NCI-H345 treated with DMSO at 0.1 percent for 48 hours (cell line): Measurements from ENCODE around the gene NEURL2.
"Not testable (repeated sequence)": the region's sequence is repeated elsewhere in the genome, so short reads cannot be mapped to it uniquely, and the experiment has no call there.

ENCODE experiments used
- DNase-seq: peaks from one replicate; lab custom pipeline; 2025; ENCODE audit not compliant: unreplicated experiment; lab: John Stamatoyannopoulos, UW

Gene NEURL2, protein sequence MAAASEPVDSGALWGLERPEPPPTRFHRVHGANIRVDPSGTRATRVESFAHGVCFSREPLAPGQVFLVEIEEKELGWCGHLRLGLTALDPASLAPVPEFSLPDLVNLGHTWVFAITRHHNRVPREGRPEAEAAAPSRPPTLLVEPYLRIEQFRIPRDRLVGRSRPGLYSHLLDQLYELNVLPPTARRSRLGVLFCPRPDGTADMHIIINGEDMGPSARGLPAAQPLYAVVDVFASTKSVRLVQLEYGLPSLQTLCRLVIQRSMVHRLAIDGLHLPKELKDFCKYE

DNA sequence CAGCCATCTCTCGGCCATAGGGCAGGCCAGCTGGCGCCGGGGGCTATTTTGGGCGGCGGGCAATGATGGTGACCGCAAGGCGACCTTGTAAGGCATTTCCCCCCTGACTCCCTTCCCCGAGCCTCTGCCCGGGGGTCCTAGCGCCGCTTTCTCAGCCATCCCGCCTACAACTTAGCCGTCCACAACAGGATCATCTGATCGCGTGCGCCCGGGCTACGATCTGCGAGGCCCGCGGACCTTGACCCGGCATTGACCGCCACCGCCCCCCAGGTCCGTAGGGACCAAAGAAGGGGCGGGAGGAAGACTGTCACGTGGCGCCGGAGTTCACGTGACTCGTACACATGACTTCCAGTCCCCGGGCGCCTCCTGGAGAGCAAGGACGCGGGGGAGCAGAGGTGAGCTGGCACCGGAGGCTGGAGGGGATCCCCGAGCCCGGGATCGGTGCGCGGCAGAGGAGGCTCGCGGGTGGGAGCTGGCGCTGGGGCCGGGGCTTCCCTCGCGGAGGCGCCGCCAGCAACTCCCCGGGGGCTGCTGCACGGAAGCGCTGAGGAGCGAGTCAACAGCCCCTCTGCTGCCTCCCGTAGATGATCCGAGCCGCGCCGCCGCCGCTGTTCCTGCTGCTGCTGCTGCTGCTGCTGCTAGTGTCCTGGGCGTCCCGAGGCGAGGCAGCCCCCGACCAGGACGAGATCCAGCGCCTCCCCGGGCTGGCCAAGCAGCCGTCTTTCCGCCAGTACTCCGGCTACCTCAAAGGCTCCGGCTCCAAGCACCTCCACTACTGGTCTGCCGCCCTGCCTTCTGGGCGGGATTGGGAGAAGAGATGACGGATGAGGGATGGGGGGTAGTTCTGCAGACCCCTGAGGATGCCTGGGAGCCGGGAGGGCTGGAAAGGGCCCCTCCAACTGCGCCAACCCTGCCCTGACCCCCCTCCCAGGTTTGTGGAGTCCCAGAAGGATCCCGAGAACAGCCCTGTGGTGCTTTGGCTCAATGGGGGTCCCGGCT, at the start of gene NEURL2, which contains the start of gene CTSA:
TSS of gene NEURL2 (minus strand) at position 224 of the 999 bp plus-strand sequence. CDS start at position 7, 217 bp downstream.
TSS of gene CTSA (plus strand) at position 351 of the 999 bp plus-strand sequence. CDS start at position 585, 234 bp downstream.
- DNase-seq, result peak; percentile 85

DNA sequence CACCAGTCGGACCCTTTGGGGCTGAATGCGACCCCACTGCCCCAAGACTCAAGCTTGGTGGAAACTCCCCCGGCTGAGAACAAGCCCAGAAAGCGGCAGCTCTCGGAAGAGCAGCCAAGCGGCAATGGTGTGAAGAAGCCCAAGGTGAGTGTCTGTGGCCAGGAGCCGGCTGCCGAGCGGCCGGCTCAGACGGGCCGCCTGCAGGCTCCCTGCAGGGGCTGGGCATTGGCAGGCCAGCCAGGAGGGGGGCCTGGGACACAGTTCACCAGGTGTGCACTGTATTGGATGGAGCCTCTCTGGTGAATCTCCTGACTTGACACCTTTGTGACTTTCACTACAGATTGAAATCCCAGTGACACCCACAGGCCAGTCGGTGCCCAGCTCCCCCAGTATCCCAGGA, 49.5 kb upstream of the NEURL2 start:
- no peak for DNase-seq

DNA sequence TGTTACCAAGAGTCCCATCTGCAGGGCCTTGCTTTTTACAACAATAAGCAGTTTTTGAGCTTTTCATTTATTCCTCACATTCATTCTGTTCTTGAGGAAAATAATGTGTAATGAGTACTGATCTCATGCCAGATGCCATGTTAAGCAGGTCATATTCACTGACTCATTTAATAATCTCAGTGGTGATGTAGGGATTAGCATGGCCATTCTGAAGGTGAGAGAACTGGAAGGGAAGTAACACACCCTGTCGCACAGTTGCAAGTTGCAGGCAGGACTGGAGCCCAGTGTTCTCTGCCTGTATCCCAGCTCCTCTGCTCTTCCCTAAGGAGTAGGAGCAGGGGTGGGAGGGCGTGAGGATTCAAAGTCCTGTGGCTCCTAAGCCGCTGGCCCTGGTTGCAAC, 49.0 kb upstream of the NEURL2 start:
- DNase-seq, result no peak

DNA sequence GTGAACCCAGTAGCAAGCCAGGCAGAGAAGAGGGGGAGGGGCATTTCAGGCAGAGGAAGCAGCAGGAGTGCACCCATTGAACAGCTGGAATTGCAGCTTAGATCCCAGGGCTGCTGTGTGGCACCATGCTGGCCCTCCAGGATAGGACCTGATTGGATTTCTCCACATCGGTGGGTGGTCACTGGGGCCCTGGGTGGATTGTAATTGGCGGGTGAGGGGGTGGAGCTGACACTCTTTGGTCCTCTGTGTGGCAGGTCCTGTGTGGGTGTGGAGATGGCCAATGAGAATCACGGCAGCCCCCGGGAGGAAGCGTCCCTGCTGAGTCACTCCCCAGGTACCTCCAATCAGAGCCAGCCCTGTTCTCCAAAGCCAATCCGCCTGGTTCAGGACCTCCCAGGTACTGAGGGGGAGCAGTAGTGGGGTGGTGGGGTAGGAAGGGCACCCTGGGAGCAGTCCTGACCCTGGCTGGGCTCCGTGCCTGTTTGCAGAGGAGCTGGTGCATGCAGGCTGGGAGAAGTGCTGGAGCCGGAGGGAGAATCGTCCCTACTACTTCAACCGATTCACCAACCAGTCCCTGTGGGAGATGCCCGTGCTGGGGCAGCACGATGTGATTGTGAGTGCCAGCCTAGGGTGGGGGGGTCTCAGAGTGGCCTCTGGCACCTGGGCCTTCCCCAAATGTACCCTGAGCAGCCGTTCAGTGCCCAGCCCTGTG, 47.9 kb upstream of the NEURL2 start:
- DNase-seq, result no peak

DNA sequence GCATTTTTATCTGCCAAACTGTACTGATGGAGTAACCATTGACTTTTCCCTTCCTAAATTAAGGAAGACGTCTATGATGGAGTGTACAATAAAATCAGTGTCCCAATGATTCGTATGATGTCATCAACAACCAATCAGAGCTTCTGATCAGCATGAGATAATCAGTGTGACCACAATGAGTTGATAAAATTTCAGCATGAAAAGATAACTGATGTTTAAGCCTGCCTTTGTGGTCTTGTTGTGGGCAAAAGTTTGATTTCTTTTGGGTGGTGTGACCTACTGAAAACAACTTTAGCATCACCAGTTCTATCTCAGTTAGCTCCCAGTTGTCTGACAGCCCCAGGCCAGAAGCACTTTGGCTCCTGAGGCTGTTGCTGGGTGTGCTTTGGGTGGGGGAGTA, 46.8 kb upstream of the NEURL2 start:
- no peak for DNase-seq

DNA sequence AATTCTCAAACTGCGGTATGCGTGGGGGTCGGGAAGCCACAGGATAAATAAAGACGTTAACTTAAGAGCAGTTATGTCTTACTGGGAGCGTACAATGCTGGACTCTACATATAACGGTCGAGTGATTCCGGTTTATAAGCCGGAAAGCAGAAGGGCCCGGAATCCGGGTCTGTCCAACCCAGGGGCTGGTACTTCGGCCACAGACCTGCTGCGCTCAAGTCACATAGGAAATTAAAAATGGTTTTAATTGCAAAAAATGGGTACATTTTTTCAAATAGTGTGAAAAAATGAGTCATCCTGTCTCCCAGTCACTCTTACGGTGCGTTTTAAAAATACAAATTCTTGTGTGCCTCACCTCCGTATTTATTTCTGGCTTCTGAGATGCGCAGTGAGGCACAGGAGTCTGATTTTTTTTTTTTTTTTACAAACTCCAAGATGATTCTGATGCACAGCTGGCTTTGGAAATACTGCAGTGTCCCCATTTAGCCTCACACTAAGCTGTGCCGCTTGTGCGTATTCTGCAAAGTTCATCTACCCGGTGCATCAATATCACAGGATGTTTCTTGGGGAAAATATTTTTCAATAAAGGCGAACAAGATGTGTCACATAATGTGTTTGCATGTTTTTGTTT, 44.5 kb upstream of the NEURL2 start:
- DNase-seq, result no peak

DNA sequence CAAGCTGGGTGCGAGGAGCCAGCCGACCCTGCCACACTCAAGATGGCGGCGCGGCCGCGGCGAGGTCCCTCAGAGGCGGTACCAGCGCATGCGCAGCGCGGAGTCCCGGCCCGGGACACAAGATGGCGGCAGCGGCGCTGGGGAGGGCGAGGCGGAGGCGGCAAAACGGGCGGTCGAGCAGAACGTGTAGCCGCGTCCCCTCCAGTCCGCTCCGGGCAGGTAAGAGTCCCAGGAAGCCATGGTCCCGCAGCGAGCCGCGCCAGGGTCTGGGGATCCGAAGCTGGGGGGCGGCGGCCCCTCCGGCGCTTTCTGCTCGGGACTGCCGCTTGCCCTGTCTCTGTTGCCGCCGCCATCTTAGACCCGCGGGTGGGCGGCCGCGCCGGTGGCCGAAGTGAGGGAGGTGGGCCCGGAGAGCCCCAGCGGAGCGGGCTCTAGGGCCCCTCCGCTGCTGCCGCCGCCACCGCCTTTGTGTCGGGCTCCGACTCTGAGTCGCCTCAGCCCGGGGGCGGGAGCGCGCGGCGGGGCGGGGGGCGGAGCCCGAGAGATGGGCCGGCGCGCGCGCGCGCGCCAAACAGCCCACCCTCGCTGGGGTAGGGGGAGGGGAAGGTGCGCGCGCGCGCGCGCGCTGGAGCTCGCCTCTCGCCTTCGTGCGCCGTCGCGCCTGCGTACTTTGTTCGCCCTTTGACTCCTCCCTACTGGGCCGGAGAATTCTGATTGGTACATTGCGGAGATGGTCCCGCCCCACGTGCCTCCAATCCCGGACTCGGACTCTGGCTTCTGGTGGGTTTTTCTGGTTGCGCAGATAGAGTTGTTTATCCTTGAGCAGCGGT, 43.8 kb upstream of the NEURL2 start, which contains the start of gene PCIF1:
TSS of gene PCIF1 (plus strand) at position 98 of the 830 bp plus-strand sequence. CDS start 4,317 bp downstream, outside the sequence.
- DNase-seq, result peak; percentile 97

DNA sequence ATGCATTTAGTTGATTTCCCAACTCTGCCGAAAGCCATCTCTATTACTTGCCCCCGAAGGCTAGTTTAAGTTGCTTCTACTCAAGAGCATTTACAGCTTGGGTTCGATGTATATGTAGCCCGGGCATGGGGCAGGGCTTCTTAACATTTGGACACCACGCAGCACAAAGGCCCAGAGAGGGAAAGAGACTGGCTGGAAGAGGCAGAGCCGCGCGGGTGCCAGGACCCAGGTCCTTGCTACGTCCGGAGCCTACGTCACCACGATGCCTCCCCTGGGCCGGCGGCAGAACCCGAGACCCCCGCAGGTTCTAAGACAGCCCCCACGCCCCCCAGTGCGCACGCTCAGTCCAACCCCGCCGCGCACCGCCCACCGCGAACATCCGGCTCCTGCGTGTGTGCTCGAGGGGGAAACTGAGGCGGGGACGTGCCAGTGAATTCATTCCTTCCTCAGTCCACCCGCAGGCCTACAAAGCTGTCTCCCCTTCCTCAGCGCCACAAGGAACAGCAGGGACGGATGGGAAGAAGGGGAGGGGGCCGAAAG, 43.1 kb upstream of the NEURL2 start:
- peak; percentile 85 for DNase-seq

DNA sequence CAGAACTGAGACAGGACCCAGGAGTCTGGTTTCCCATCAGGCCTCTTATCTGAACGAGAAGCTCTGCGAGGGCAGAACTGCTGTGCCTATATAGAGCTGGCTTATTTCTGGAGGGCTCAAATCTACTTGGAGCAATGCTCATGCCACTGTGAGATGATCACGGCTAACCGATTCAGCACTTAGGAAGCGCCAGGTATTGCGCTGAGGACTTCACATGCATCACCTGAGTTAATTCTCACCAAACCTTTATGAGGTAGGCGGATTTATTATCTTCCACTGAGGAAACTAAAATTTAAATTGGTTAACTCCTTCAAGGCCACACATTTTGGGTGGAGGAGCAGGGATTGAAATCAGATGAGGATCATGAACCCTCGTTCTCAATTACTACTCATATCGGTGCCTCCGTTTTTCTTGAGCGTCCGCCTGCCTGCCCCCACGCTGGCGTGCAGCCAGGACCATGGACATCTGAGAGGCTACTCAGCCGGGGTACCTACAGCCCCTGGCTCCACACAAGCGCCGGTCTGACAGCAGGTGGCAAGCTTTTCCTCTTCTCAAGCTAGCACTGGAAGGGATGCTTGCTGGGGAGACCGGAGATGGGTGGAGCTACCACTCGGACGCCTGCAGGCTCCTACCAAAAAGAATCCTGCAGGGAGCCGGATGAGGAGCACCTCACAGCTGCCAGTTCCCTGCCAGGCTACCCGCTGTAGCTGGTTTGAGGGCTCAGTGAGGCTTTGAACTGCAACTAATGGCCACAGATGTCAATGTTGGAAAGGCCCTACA, 42.4 kb upstream of the NEURL2 start:
- peak; percentile 92 for DNase-seq

DNA sequence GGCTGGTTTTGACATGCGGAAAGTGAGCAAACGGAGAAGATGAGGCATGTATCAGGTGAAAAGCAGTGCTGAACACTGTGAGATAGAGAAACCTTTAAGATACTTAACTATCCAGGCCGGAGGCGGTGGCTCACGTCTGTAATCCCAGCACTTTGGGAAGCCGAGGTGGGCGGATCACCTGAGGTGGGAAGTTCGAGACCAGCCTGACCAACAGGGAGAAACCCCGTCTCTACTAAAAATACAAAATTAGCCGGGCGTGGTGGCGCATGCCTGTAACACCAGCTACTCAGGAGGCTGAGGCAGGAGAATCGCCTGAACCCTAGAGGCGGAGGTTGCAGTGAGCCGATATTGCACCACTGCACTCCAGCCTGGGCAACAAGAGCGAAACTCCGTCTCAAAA, 40.7 kb upstream of the NEURL2 start:
- DNase-seq, result not testable (repeated sequence)

DNA sequence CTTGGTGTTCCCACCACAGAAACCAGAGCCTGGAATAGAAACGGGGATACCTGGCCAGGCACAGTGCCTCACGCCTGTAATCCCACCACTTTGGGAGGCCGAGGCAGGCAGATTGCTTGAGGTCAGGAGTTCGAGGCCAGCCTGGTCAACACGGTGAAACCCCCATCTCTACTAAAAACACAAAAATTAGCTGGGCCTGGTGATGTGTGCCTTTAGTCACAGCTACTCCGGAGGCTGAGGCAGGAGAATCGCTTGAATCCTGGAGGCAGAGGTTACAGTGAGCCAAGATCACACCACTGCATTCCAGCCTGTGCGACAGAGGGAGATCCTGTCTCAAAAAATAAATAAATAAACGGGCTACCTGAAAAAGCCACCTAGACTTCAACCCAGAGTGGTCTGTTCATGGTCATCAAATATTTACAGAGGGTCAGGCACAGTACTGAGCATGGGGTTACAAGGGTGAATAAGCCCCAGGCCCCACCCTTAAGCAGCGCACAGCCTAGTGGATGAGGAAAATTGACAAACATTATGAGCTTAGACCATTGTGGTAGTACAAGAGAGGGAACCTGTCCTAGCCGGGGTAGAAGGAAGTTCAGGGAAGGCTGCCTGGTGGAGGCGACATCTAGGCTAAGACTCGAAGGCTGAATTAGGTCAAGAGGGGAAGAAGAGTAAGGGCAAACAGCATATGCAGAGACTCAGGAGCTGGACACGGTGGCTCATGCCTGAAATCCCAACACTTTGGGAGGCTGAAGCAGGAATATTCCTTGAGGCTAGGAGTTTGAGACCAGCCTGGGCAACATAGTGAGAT, 36.3 kb upstream of the NEURL2 start:
- DNase-seq, result no peak

DNA sequence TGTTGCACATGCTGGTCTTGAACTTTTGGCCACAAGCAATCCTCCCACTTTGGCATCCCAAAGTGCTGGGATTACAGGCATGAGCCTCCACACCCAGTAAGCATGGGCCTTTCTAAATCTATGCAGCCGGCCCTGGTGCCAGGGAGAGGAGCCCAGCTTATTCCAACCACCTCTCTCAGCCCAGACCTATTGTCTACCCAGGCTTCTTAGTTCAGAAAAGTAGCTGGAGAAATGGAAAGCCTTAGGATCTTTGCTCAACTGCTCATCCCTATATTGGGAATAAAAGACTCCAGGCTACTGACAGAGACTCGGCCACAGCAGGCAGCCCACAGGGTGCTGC, 35.7 kb upstream of the NEURL2 start:
- DNase-seq, result no peak

DNA sequence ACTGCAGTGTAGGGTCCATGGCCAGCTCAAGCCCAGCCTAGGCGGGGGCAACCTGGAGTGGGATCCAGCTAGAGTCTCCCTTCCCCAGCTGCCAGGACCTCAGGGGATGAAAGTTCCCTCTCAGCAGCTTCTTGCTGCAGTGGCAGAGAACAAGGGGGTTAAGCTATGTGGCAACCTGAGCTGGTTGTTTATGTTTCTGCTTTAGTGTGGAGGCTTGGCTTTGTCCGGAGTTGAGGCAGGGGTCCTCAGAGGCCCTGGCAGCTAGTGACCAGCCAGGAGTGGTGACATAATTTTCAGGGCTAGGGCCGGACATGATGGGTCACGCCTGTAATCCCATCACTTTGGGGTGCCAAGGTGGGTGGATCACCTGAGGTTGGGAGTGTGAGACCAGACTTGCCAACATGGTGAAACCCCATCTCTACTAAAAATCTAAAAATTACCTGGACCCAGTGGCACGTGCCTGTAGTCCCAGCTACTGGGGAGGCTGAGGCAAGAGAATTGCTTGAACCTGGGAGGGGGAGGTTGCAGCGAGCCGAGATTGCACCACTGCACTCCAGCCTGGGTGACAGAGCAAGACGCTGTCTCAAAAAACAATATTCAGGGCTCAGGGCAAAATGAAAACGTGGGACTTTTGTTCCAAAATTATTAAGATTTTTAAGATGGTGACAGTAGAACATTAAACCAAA, 35.0 kb upstream of the NEURL2 start:
- DNase-seq, result no peak

DNA sequence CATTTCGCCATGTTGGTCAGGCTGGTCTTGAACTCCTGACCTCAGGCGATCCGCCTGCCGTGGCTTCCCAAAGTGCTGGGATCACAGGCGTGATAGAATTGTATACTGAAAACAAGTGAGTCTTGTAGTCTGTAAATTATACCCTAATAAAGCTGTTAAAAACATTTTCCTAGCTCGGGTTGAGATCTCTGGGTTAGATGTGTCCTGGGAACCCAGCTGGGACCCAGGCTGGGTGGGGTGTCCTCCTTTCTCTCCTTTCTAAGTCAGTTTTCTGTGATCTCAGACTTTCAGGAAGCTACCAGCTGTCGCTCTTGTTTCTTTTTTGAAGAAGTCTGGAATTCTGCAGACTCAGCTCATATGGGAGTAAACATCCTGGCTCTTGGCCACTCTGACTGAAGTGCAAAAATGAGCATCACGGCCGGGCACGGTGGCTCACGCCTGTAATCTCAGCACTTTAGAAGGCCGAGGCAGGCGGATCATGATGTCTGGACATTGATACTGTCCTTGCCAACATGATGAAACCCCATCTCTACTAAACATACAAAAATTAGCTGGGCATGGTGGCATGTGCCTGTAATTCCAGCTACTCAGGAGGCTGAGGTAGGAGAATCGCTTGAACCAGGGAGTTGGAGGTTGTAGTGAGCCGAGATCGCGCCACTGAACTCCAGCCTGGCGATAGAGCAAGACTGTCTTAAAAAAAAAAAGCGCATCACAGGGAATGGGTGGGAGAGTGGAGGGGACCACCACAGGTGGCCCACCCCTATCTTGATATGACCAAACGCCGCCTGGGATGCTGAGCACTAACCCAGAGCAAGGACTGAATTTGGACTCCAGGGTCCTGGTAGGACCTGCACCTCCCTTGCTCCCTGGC, 33.6 kb upstream of the NEURL2 start:
- no peak for DNase-seq

DNA sequence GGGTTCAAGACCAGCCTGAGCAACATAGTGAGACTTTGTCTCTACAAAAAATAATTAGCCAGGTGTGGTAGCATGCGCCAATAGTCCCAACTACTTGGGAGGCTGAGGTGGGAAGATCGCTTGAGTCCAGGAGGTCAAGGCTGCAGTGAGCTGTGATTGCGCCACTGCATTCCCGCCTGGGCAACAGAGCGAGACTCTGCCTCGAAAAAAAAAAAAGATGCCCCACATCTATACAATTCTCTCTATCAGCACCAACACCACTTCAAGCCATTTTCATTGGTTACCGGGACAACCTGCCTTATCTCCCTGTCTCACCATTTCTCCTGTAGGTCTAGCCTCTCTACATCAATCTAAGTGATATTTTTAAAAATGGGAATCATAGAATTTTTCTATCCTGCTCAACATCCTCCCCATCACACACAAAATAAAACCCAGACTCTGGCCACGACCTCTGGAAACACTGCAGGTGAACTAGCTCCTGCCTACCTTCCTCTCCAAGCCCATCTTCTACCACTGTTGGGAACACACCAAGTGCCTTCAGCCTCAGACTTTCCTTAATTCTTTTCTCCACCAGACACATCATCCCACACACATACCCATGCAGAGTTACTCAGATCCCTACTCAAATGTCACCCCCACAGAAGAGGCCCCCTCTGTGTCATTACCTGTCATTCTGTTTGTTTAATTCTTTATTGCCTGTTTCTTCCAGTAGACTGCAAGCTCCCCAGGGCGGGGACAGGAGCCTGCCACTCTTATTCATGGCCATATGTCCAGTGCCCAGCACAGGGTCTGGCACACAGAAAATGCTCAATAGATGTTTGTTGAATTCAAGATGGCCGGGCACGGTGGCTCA, 30.6 kb upstream of the NEURL2 start:
- DNase-seq, result no peak
